Bone marrow (tissue), 2 donors: ENCODE measurements around the gene CATSPERZ.

Source experiments
- DNase-seq, 2 donors: peaks; one replicate each; lab custom pipeline; 2025; lab: John Stamatoyannopoulos, UW

The CATSPERZ gene

GRCh38 chr11:64285885-64286800 is 14.0 kb upstream of the CATSPERZ start:
- DNase-seq, result no peak

- no peak for DNase-seq
Observed at GRCh38 chr11:64286801-64287159, 13.4 kb upstream of the CATSPERZ start.

GRCh38 chr11:64287676-64288352 is 12.3 kb upstream of the CATSPERZ start:
- no peak for DNase-seq

GRCh38 chr11:64288353-64288750 is 11.8 kb upstream of the CATSPERZ start:
- DNase-seq, result no peak

GRCh38 chr11:64289002-64289564 is 11.1 kb upstream of the CATSPERZ start:
- DNase-seq, result no peak

- no peak for DNase-seq
Observed at GRCh38 chr11:64290352-64291261, 9.6 kb upstream of the CATSPERZ start.

- DNase-seq, result no peak
Observed at GRCh38 chr11:64291262-64291751, 8.9 kb upstream of the CATSPERZ start, which contains the start of gene KCNK4. TSS of gene KCNK4 (plus strand) at chr11:64291302. CDS start at chr11:64293019, 1,717 bp downstream.

- no peak for DNase-seq
Observed at GRCh38 chr11:64291752-64292459, 8.3 kb upstream of the CATSPERZ start.

- DNase-seq, result no peak
Observed at GRCh38 chr11:64292460-64293254, 7.5 kb upstream of the CATSPERZ start.

GRCh38 chr11:64294774-64295173 is 5.4 kb upstream of the CATSPERZ start:
- no peak for DNase-seq

- DNase-seq, result no peak
Observed at GRCh38 chr11:64295760-64296159, 4.4 kb upstream of the CATSPERZ start.

GRCh38 chr11:64296236-64296635 is 3.9 kb upstream of the CATSPERZ start:
- no peak for DNase-seq

- DNase-seq, result no peak
Observed at GRCh38 chr11:64296830-64297698, 3.1 kb upstream of the CATSPERZ start.

GRCh38 chr11:64297699-64298358 is 2.3 kb upstream of the CATSPERZ start:
- DNase-seq, result no peak

- DNase-seq, result no peak
Observed at GRCh38 chr11:64298966-64299846, 952 bp upstream of the CATSPERZ start.

GRCh38 chr11:64303109-64304031 is 3.2 kb downstream of the CATSPERZ start:
- DNase-seq, result no peak

GRCh38 chr11:64304032-64304315 is 3.8 kb downstream of the CATSPERZ start:
- DNase-seq, result no peak
